ENCODE results near the gene MTHFR. TPM values are rescaled to one million over a fixed set of nuclear protein-coding genes. Genes with fewer than 3 reads are reported as not detected.

Gene MTHFR
- total and polyA plus RNA-seq, 2 of the 8 experiments (the other 6 are each of a cell fraction or from before 2014, with no cell fraction given), result 8.7 to 18.5 TPM

DNA sequence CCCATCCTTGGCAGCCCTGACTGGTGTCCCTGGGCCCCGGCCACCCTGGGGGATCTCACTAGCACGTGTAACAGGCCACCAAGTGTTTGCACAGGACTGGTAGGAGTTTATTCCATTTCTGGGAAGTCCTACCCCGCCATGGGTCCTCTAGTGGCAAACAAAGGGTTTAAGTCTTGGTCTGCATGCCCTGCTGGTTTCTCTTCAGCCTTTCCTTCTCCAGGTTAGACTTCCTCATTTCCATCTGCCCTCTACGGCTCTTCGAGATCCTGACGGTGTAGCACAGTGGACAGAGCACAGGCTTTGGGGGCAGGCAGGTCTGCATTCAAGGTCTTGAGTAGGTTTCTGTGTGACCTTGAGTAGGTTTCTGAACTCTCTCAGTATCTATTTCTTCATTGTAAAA, 67.0 kb downstream of the MTHFR start:
- H4K8ac ChIP-seq (ENCODE audit: extremely low read depth, insufficient read depth, low read length), result no peak overlapping the region
- ChIA-PET POLR2A (ENCODE audit: partially characterized antibody) (interaction anchor here (5.1 kb wide), 1 partner anchor 48 kb away, joined by 35 read pairs; the partner anchor contains the start of gene DRAXIN), CTCF (ENCODE audit: partially characterized antibody) (interaction anchor here (1.0 to 2.5 kb wide), 4 partner anchors 13 to 86 kb away, joined by 3 to 6 read pairs (median 6); no protein-coding TSS in a partner anchor)
- no peak overlapping the region for H2BK12ac ChIP-seq (ENCODE audit: low read depth, low read length)
- no peak overlapping the region for H3K18ac ChIP-seq (ENCODE audit: extremely low read depth, low read length)
- no peak overlapping the region for H2AK5ac ChIP-seq (ENCODE audit: low read depth, low read length)
- TF ChIP-seq BCL11A (IDR thresholded peaks at IDR 0.05; ENCODE audit: low read depth in 2 of 2, low read length in 2 of 2), result no peak
- H3K9me3 ChIP-seq (ENCODE audit: insufficient read depth in 2 of 2, low read depth in 1 of 2, low read length in 1 of 2), result no peaks in the 10 kb centered on the region
- no peak overlapping the region for H3K4ac ChIP-seq (replicated peaks; ENCODE audit: insufficient read length, low read depth, low read length)
- no peak overlapping the region for H3K14ac ChIP-seq (ENCODE audit: insufficient read length)
- H2BK120ac ChIP-seq (replicated peaks; ENCODE audit: low read depth, low read length), result no peak overlapping the region
- H3K27me3 ChIP-seq (replicated peaks in 1 of 4; ENCODE audit: control insufficient read depth in 3 of 4, extremely low read depth in 1 of 4, insufficient read depth in 3 of 4, low read length in 3 of 4), result no peaks in the 10 kb centered on the region
- H4K20me1 ChIP-seq (replicated peaks in 1 of 2; ENCODE audit: control insufficient read depth in 1 of 2, insufficient read depth in 2 of 2, low read length in 2 of 2), result peaks cover 0 to 2% of the 10 kb centered on the region in 2 experiments
- H3K23me2 ChIP-seq (ENCODE audit: low read depth, low read length), result peaks cover 10% of the 10 kb centered on the region
- peaks cover 2% of the 10 kb centered on the region; the same call in 1 of the 2 replicates for H3K79me1 ChIP-seq (ENCODE audit: low read depth, low read length)
- DNase-seq (ENCODE audit: low read depth in 1 of 2, low spot score in 2 of 2) (no peak), FAIRE-seq (no peak)
- H2BK20ac ChIP-seq (ENCODE audit: low read length), result no peak overlapping the region
- no peak overlapping the region for H3K4me3 ChIP-seq (ENCODE audit: extremely low read depth in 1 of 4, insufficient read depth in 2 of 4, low read depth in 3 of 4, low read length in 4 of 4)
- H3K23ac ChIP-seq (ENCODE audit: insufficient read length), result no peak overlapping the region
- no peak overlapping the region for H3K27ac ChIP-seq (ENCODE audit: low read depth, low read length)
- H3K4me1 ChIP-seq (replicated peaks in 1 of 4; ENCODE audit: control insufficient read depth in 3 of 4, insufficient read depth in 4 of 4, low read length in 3 of 4), result peaks cover 4 to 29% (median 8%) of the 10 kb centered on the region in 4 experiments
- no peak overlapping the region for H3K56ac ChIP-seq (replicated peaks; ENCODE audit: insufficient read length, low read depth, low read length)
- H3K9ac ChIP-seq (replicated peaks in 1 of 4; ENCODE audit: extremely low read depth in 1 of 4, low read depth in 3 of 4, low read length in 3 of 4), result no peak overlapping the region
- no peak overlapping the region for H2AFZ ChIP-seq (ENCODE audit: low read length)
- H3K4me2 ChIP-seq (ENCODE audit: insufficient read depth in 1 of 2, low read depth in 2 of 2, low read length in 2 of 2), result no peak overlapping the region
- 0 out of 2 replicates have a peak overlapping the region, but pooled peaks have one; percentile 49 for H2BK5ac ChIP-seq (ENCODE audit: low read depth, low read length)
- H3K36me3 ChIP-seq (ENCODE audit: control insufficient read depth in 2 of 4, insufficient read depth in 4 of 4, low read length in 3 of 4), result no peaks in the 10 kb centered on the region
- H4K91ac ChIP-seq (replicated peaks; ENCODE audit: insufficient read length, low read length), result no peak overlapping the region
- H3K79me2 ChIP-seq (ENCODE audit: control insufficient read depth in 1 of 2, insufficient read depth in 2 of 2, low read length in 2 of 2), result peaks cover 0 to 9% of the 10 kb centered on the region in 2 experiments; a peak in 1 of 4 replicates
- no peak overlapping the region for H4K5ac ChIP-seq (ENCODE audit: insufficient read length, low read depth, low read length)
- WGBS, 2 experiments (ENCODE audit: extremely low coverage in 1 of 2, insufficient coverage in 1 of 2, insufficient read length in 1 of 2, insufficient replicate concordance in 2 of 2, low coverage in 1 of 2, low lambda C conversion rate in 2 of 2, missing lambda C conversion rate in 1 of 2), result 88% methylated on average over 6 of the region's 6 CpGs; no CpG with 5 or more reads in 1 of the 2 experiments
- H2BK15ac ChIP-seq (ENCODE audit: low read length), result no peak overlapping the region

Data from H1 (cell line).